ENCODE data around the gene CCT2. TPM values are rescaled to one million over a fixed set of nuclear protein-coding genes. Genes with fewer than 3 reads are reported as not detected.

Gene CCT2
- total RNA-seq, 1 donor from 2014 or later = 262 TPM

GRCh38 chr12:69580074-69580473 lies 5.2 kb upstream of the CCT2 start:
- Mint-ChIP-seq H3K27me3 (ENCODE audit: low read depth, unreplicated experiment) (no peaks in the 10 kb centered on the region), H3K4me1 (ENCODE audit: low read depth, unreplicated experiment) (peaks cover 3% of the 10 kb centered on the region), H3K27ac (ENCODE audit: unreplicated experiment) (no peak overlapping the region), H3K4me3 (ENCODE audit: unreplicated experiment) (no peak overlapping the region), H3K9me3 (ENCODE audit: unreplicated experiment) (no peaks in the 10 kb centered on the region), H3K36me3 (ENCODE audit: low read depth, unreplicated experiment) (no peaks in the 10 kb centered on the region)
- H3K36me3 ChIP-seq (ENCODE audit: insufficient read depth, low read length) = peaks cover 2% of the 10 kb centered on the region
- no peak for TF ChIP-seq CTCF (IDR thresholded peaks at IDR 0.05; ENCODE audit: insufficient read depth, low read depth, low read length)
- TF ChIP-seq EZH2 (IDR thresholded peaks at IDR 0.05; ENCODE audit: insufficient read depth, low read length) = no peak
- no peaks in the 10 kb centered on the region for H4K20me1 ChIP-seq (ENCODE audit: insufficient read depth, low read length)
- DNase-seq (ENCODE audit: low read depth) (no peak), FAIRE-seq (no peak)
- no peak overlapping the region for H2AFZ ChIP-seq (ENCODE audit: low read depth, low read length)
- H3K27ac ChIP-seq (ENCODE audit: low read depth, low read length) = no peak overlapping the region
- H3K79me2 ChIP-seq (ENCODE audit: insufficient read depth, low read length) = no peaks in the 10 kb centered on the region
- H3K4me2 ChIP-seq (ENCODE audit: low read length) = no peak overlapping the region
- H3K9me3 ChIP-seq (ENCODE audit: insufficient read depth, low read depth, low read length) = no peaks in the 10 kb centered on the region
- no peaks in the 10 kb centered on the region for H3K27me3 ChIP-seq (ENCODE audit: insufficient read depth, low read length)
- H3K4me3 ChIP-seq (ENCODE audit: insufficient read depth, low read depth, low read length) = no peak overlapping the region
- H3K9ac ChIP-seq (ENCODE audit: low read length) = no peak overlapping the region
- peaks cover 5% of the 10 kb centered on the region for H3K4me1 ChIP-seq (ENCODE audit: insufficient read depth, low read length)

DNA sequence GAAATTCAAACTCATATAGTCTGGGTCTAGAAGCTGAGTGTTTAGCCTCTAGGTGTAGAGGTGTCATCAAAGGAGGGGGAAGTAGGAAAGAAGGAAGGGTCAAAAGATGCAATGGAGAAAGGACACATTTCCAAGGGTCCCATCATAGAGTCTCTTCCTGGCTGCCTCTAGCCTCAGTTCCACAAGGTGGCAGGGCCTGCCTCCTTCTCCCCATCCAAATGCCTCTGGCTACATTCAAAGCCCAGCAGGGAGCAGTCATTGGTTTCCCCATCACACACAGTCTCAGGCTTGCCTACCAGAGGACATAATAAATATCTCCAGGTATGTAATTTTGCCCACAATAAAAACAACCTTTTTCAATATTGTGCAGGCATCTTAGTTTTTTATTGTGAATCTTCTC lies 2.1 kb upstream of the CCT2 start:
- no peaks in the 10 kb centered on the region for H3K27me3 ChIP-seq (ENCODE audit: insufficient read depth, low read length)
- H3K27ac ChIP-seq (ENCODE audit: low read depth, low read length) = no peak overlapping the region
- no peaks in the 10 kb centered on the region for H3K27me3 Mint-ChIP-seq (ENCODE audit: low read depth, unreplicated experiment)
- H2AFZ ChIP-seq (ENCODE audit: low read depth, low read length) = no peak overlapping the region
- H3K9me3 ChIP-seq (ENCODE audit: insufficient read depth, low read depth, low read length) = no peaks in the 10 kb centered on the region
- TF ChIP-seq CTCF (IDR thresholded peaks at IDR 0.05; ENCODE audit: insufficient read depth, low read depth, low read length) (no peak), EZH2 (IDR thresholded peaks at IDR 0.05; ENCODE audit: insufficient read depth, low read length) (no peak)
- H3K9me3 Mint-ChIP-seq (ENCODE audit: unreplicated experiment) = no peaks in the 10 kb centered on the region
- H3K4me2 ChIP-seq (ENCODE audit: low read length) = no peak overlapping the region
- H3K4me1 ChIP-seq (ENCODE audit: insufficient read depth, low read length) = no peaks in the 10 kb centered on the region
- H3K4me3 ChIP-seq (ENCODE audit: insufficient read depth, low read depth, low read length) = no peak overlapping the region
- no peak overlapping the region for H3K9ac ChIP-seq (ENCODE audit: low read length)
- no peak overlapping the region for H3K4me3 Mint-ChIP-seq (ENCODE audit: unreplicated experiment)
- no peak for DNase-seq (ENCODE audit: low read depth)
- H4K20me1 ChIP-seq (ENCODE audit: insufficient read depth, low read length) = peaks cover 12% of the 10 kb centered on the region
- no peaks in the 10 kb centered on the region for H3K4me1 Mint-ChIP-seq (ENCODE audit: low read depth, unreplicated experiment)
- FAIRE-seq = no peak
- H3K79me2 ChIP-seq (ENCODE audit: insufficient read depth, low read length) = peaks cover 29% of the 10 kb centered on the region
- H3K27ac Mint-ChIP-seq (ENCODE audit: unreplicated experiment) = no peak overlapping the region
- peaks cover 17% of the 10 kb centered on the region for H3K36me3 ChIP-seq (ENCODE audit: insufficient read depth, low read length)
- H3K36me3 Mint-ChIP-seq (ENCODE audit: low read depth, unreplicated experiment) = peaks cover 4% of the 10 kb centered on the region

GRCh38 chr12:69588527-69588926 lies 3.3 kb downstream of the CCT2 start:
- H3K27me3 ChIP-seq (ENCODE audit: insufficient read depth, low read length) = no peaks in the 10 kb centered on the region
- H3K36me3 ChIP-seq (ENCODE audit: insufficient read depth, low read length) = peaks cover 61% of the 10 kb centered on the region
- H3K4me1 Mint-ChIP-seq (ENCODE audit: low read depth, unreplicated experiment) = no peaks in the 10 kb centered on the region
- H4K20me1 ChIP-seq (ENCODE audit: insufficient read depth, low read length) = peaks cover 34% of the 10 kb centered on the region
- peaks cover 64% of the 10 kb centered on the region for H3K79me2 ChIP-seq (ENCODE audit: insufficient read depth, low read length)
- H3K9me3 ChIP-seq (ENCODE audit: insufficient read depth, low read depth, low read length) = no peaks in the 10 kb centered on the region
- H3K9ac ChIP-seq (ENCODE audit: low read length) = no peak overlapping the region
- H3K4me2 ChIP-seq (ENCODE audit: low read length) = no peak overlapping the region
- no peaks in the 10 kb centered on the region for H3K4me1 ChIP-seq (ENCODE audit: insufficient read depth, low read length)
- FAIRE-seq (no peak), DNase-seq (ENCODE audit: low read depth) (no peak)
- H3K27ac Mint-ChIP-seq (ENCODE audit: unreplicated experiment) = no peak overlapping the region
- H3K27ac ChIP-seq (ENCODE audit: low read depth, low read length) = no peak overlapping the region
- H3K4me3 ChIP-seq (ENCODE audit: insufficient read depth, low read depth, low read length) = no peak overlapping the region
- no peaks in the 10 kb centered on the region for H3K9me3 Mint-ChIP-seq (ENCODE audit: unreplicated experiment)
- no peaks in the 10 kb centered on the region for H3K27me3 Mint-ChIP-seq (ENCODE audit: low read depth, unreplicated experiment)
- TF ChIP-seq CTCF (IDR thresholded peaks at IDR 0.05; ENCODE audit: insufficient read depth, low read depth, low read length) (no peak), EZH2 (IDR thresholded peaks at IDR 0.05; ENCODE audit: insufficient read depth, low read length) (no peak)
- H3K4me3 Mint-ChIP-seq (ENCODE audit: unreplicated experiment) = no peak overlapping the region
- H2AFZ ChIP-seq (ENCODE audit: low read depth, low read length) = no peak overlapping the region
- H3K36me3 Mint-ChIP-seq (ENCODE audit: low read depth, unreplicated experiment) = peaks cover 11% of the 10 kb centered on the region

All from astrocyte (in vitro differentiated cells and primary cell).